22Rv1 (cell line): ENCODE results near the gene ALG6.
A peak's percentile ranks its signal among the peaks of the same experiment; 100 is the strongest.
"Not testable (repeated sequence)": the region's sequence is repeated elsewhere in the genome, so short reads cannot be mapped to it uniquely, and the experiment has no call there.

ENCODE experiments used
- H3K27ac ChIP-seq: fragments of 450-650 bp; 2 replicates; pipeline ENCODE4 v1.5.1; 2017
- CTCF ChIP-seq: fragments of 450-650 bp; IDR thresholded peaks from 2 replicates; pipeline ENCODE4 v1.5.1; 2017; ENCODE audit warnings: mild to moderate bottlenecking
- ZFX ChIP-seq: fragments of 450-650 bp; IDR thresholded peaks from 2 replicates; pipeline ENCODE4 v1.6.1; 2017; ENCODE audit warnings: antibody characterized with exemption, borderline replicate concordance

Gene ALG6

DNA sequence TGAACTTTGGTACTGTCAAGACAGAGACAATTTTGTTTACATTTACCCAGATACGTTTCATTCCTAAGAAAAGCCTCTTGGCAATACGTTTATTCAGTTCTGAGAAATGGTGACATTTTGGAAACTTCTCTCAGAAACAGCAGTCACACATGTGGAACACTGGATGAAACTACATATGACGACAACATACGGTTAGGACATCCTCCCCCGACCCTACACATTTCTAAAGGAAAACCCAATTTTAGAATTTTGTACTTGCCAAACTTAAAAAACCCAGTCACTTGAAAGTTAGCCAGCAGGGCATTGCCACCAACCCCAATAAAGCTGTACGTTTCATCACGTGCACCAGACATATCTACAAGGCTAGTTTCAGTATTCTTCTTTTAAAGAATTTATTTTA lies 98.8 kb downstream of the ALG6 start:
- no peak overlapping the region for H3K27ac ChIP-seq
- TF ChIP-seq ZFX (no peak), CTCF (no peak)

DNA sequence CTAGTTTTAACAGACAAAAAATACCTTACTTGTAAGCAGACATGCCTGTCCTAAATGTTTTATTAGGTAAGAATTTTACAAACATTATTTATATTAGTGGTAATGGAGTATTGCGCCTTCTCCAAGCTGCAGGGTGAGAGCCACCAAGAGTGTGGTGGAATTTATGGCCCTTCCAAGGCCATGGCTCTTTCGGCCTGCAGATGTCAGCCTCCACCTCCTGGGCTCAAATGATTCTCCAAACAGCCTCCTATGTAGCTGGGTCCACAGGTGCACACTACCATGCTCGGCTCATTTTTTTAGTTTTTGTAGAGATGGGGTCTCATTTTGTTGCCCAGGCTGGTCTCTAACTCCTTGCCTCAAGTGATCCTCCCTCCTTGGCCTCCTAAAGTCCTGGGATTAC lies 99.3 kb downstream of the ALG6 start:
- no peak overlapping the region for H3K27ac ChIP-seq
- TF ChIP-seq ZFX (no peak), CTCF (peak; percentile 26; the same call in 1 of the 2 replicates)

DNA sequence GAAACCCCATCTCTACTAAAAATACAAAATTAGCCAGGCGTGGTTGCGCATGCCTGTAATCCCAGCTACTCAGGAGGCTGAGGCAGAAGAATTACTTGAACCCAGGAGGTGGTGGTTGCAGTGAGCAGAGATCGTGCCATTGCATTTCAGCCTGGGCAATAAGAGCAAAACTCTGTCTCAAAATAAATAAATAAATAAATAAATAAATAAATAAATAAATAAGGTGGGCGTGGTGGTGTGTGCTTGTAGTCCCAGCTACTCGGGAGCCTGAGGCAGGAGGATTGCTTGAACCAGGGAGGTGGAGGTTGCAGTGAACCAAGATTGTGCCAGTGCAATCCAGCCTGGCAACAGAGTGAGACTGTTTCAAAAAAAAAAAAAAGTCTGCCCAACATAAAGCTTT lies 101.3 kb downstream of the ALG6 start:
- H3K27ac ChIP-seq = not testable (repeated sequence)

DNA sequence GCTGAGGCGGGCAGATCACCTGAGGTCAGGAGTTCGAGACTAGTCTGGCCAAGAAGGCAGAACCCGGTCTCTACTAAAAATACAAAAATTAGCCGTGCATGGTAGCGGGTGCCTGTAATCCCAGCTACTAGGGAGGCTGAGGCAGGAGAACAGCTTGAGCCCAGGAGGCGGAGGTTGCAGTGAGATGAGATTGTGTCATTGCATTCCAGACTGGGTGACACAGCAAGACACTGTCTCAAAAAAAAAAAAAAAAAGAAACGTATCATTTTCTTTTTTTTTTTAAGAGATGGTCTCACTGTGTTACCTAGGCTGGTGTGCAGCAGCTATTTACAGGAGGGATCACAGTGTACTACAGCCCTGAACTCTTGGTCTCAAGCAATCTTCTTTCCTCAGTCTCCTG lies 108.3 kb downstream of the ALG6 start:
- H3K27ac ChIP-seq = no peak overlapping the region
- TF ChIP-seq ZFX (no peak), CTCF (no peak)

GRCh38 chr1:63480057-63480456 lies 112.6 kb downstream of the ALG6 start:
- no peak overlapping the region for H3K27ac ChIP-seq
- no peak for TF ChIP-seq ZFX
- no peak for TF ChIP-seq CTCF

DNA sequence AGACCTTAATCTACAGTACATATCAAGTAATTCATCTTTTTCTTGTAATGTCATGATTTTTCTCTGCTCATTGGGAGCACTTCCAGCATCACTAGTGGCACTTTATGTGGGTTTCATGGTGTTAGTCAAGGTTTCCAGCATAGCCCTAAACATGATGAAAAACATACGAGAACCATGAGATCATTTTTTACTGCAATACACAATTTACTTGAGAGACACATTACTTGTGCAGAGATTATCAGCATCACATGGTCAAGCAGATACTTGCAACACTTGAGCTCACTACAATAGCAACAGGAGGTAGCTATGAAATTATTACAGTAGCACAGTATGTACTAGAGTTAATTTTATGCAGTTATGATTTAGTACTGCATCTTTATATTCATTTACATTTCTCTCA lies 119.2 kb downstream of the ALG6 start:
- no peak overlapping the region for H3K27ac ChIP-seq
- TF ChIP-seq ZFX = no peak

- H3K27ac ChIP-seq = no peak overlapping the region
- TF ChIP-seq CTCF (no peak), ZFX (no peak)
These were observed 120.1 kb downstream of the ALG6 start for GRCh38 chr1:63487336-63488065.
